ENCODE data around the gene UFD1.

DNA sequence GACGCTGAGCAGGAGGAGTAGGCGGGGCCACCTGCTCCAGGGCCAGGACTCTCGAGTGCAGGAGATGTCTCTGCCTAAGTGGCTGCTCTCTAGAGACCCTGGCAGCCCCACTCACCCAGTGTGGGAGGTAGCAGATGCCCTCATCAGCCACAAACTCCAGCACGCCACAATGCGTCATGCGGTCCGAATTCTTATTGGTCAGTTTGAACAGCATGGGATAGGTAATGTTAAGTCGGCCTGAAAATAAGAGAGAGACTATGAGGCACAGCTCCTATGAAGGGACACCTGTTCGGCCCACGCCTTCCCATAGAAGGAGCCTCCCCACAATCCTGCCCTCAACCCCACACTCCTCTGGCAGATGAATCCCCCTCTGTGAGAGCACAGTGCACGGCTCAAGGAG lies 7.4 kb downstream of the UFD1 start:
- TF ChIP-seq CHD1 (IDR thresholded peaks at IDR 0.05; ENCODE audit: low read depth, low read length) = no peak
- TF ChIP-seq, protein P1, sequence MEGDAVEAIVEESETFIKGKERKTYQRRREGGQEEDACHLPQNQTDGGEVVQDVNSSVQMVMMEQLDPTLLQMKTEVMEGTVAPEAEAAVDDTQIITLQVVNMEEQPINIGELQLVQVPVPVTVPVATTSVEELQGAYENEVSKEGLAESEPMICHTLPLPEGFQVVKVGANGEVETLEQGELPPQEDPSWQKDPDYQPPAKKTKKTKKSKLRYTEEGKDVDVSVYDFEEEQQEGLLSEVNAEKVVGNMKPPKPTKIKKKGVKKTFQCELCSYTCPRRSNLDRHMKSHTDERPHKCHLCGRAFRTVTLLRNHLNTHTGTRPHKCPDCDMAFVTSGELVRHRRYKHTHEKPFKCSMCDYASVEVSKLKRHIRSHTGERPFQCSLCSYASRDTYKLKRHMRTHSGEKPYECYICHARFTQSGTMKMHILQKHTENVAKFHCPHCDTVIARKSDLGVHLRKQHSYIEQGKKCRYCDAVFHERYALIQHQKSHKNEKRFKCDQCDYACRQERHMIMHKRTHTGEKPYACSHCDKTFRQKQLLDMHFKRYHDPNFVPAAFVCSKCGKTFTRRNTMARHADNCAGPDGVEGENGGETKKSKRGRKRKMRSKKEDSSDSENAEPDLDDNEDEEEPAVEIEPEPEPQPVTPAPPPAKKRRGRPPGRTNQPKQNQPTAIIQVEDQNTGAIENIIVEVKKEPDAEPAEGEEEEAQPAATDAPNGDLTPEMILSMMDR (conservative IDR thresholded peaks at IDR 0.05; ENCODE audit: low read depth, low read length) = no peak
- no peak for TF ChIP-seq POLR2A (IDR thresholded peaks at IDR 0.05; ENCODE audit: low read depth, low read length)
- no peak for TF ChIP-seq RCOR1 (IDR thresholded peaks at IDR 0.05; ENCODE audit: insufficient replicate concordance, low read length)
- TF ChIP-seq BHLHE40 (IDR thresholded peaks at IDR 0.05; ENCODE audit: low read depth, low read length) = no peak
- TF ChIP-seq RAD21 (IDR thresholded peaks at IDR 0.05; ENCODE audit: low read length) = no peak
- TF ChIP-seq, protein P2, sequence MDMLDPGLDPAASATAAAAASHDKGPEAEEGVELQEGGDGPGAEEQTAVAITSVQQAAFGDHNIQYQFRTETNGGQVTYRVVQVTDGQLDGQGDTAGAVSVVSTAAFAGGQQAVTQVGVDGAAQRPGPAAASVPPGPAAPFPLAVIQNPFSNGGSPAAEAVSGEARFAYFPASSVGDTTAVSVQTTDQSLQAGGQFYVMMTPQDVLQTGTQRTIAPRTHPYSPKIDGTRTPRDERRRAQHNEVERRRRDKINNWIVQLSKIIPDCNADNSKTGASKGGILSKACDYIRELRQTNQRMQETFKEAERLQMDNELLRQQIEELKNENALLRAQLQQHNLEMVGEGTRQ (IDR thresholded peaks at IDR 0.05; ENCODE audit: low read depth, low read length) = no peak
- TF ChIP-seq MAZ (IDR thresholded peaks at IDR 0.05; ENCODE audit: borderline replicate concordance, low read depth, low read length) = no peak
- no peak for TF ChIP-seq SMC3 (IDR thresholded peaks at IDR 0.05; ENCODE audit: low read depth, low read length)
- TF ChIP-seq MXI1 (IDR thresholded peaks at IDR 0.05; ENCODE audit: borderline replicate concordance, low read depth, low read length) = no peak
- no peak for TF ChIP-seq RFX5 (IDR thresholded peaks at IDR 0.05; ENCODE audit: low read depth, low read length)
- no peak for TF ChIP-seq FOS (IDR thresholded peaks at IDR 0.05; ENCODE audit: low read depth, low read length)
- TF ChIP-seq, protein P3, sequence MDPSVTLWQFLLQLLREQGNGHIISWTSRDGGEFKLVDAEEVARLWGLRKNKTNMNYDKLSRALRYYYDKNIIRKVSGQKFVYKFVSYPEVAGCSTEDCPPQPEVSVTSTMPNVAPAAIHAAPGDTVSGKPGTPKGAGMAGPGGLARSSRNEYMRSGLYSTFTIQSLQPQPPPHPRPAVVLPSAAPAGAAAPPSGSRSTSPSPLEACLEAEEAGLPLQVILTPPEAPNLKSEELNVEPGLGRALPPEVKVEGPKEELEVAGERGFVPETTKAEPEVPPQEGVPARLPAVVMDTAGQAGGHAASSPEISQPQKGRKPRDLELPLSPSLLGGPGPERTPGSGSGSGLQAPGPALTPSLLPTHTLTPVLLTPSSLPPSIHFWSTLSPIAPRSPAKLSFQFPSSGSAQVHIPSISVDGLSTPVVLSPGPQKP (IDR thresholded peaks at IDR 0.05; ENCODE audit: borderline replicate concordance, low read depth, low read length) = no peak
